Measurements from ENCODE around the gene KIF4B. TPM values are rescaled to one million over a fixed set of nuclear protein-coding genes. Genes with fewer than 3 reads are reported as not detected.
A peak's percentile ranks its signal among the peaks of the same experiment; 100 is the strongest.

KIF4B gene
- total and polyA plus RNA-seq, 2 of the 8 experiments (the other 6 are each of a cell fraction or from before 2014, with no cell fraction given) = 0.02 to 0.15 TPM

GRCh38 chr5:154967421-154968024 is 46.0 kb upstream of the KIF4B start (continued):
- no peak for TF ChIP-seq CHD7 (IDR thresholded peaks at IDR 0.05; ENCODE audit: insufficient replicate concordance, low read length)
- peak in 2 of 3 experiments; percentile 2 to 51; a peak in 1 of 4 replicates for TF ChIP-seq CTCF (IDR thresholded peaks at IDR 0.05; ENCODE audit: control extremely low read depth in 1 of 3, insufficient read depth in 1 of 3, low read depth in 1 of 3, low read length in 3 of 3)

All from H1 (cell line).